Liver (tissue), 2 donors: ENCODE data around the gene RASAL1.

Experiments
- GABPA ChIP-seq, 2 donors: IDR thresholded peaks in 1 of 2; conservative IDR thresholded peaks in 1 of 2; 2 replicates each; pipeline ENCODE4 v1.6.1; 2016; ENCODE audit warnings: antibody characterized with exemption in 2 of 2, mild to moderate bottlenecking in 1 of 2, moderate library complexity in 1 of 2
- MAX ChIP-seq: IDR thresholded peaks from 2 replicates; pipeline ENCODE4 v1.6.1; 2016; ENCODE audit warnings: antibody characterized with exemption
- RXRA ChIP-seq, 2 donors: IDR thresholded peaks; 2 replicates each; pipeline ENCODE4 v1.6.1; 2017 to 2018; ENCODE audit warnings: antibody characterized with exemption in 2 of 2, mild to moderate bottlenecking in 1 of 2
- donor health status: healthy.

- TF ChIP-seq RXRA (IDR thresholded peaks at IDR 0.05): no peak
- no peak for TF ChIP-seq MAX
- no peak for TF ChIP-seq GABPA (IDR thresholded peaks at IDR 0.05 in 1 of 2, conservative IDR thresholded peaks at IDR 0.05 in 1 of 2)
These were observed 31.7 kb downstream of the RASAL1 start for GRCh38 chr12:113103756-113104450.
